ENCODE results near the gene PRM1.

PRM1 gene

GRCh38 chr16:11306381-11306780 lies 25.3 kb upstream of the PRM1 start:
- Mint-ChIP-seq H3K4me3 (no peak overlapping the region), H3K4me1 (peaks cover 13% of the 10 kb centered on the region), H3K27ac (no peak overlapping the region), H3K36me3 (ENCODE audit: low read depth) (no peaks in the 10 kb centered on the region), H3K27me3 (ENCODE audit: low read depth) (peaks cover 4% of the 10 kb centered on the region), H3K9me3 (no peaks in the 10 kb centered on the region)
- TF ChIP-seq CTCF (IDR thresholded peaks at IDR 0.05; ENCODE audit: unreplicated experiment in 3 of 3), result no peak

GRCh38 chr16:11303405-11304138 lies 22.4 kb upstream of the PRM1 start:
- peak overlapping the region; percentile 39 to 84 (median 66) for H3K27ac Mint-ChIP-seq
- peaks cover 13% of the 10 kb centered on the region for H3K4me1 Mint-ChIP-seq
- H3K4me3 Mint-ChIP-seq, result no peak overlapping the region
- no peaks in the 10 kb centered on the region for H3K36me3 Mint-ChIP-seq (ENCODE audit: low read depth)
- TF ChIP-seq CTCF (IDR thresholded peaks at IDR 0.05; ENCODE audit: unreplicated experiment in 3 of 3), result no peak
- no peaks in the 10 kb centered on the region for H3K9me3 Mint-ChIP-seq
- H3K27me3 Mint-ChIP-seq (ENCODE audit: low read depth), result peaks cover 4% of the 10 kb centered on the region

GRCh38 chr16:11302977-11303376 lies 21.8 kb upstream of the PRM1 start:
- H3K36me3 Mint-ChIP-seq (ENCODE audit: low read depth), result no peaks in the 10 kb centered on the region
- no peak overlapping the region for H3K4me3 Mint-ChIP-seq
- peak overlapping the region; percentile 39 to 84 (median 66) for H3K27ac Mint-ChIP-seq

GRCh38 chr16:11301645-11302501 lies 20.7 kb upstream of the PRM1 start:
- no peaks in the 10 kb centered on the region for H3K36me3 Mint-ChIP-seq (ENCODE audit: low read depth)
- peaks cover 17% of the 10 kb centered on the region for H3K4me1 Mint-ChIP-seq
- H3K4me3 Mint-ChIP-seq, result no peak overlapping the region
- H3K27me3 Mint-ChIP-seq (ENCODE audit: low read depth), result no peaks in the 10 kb centered on the region
- peak overlapping the region in 1 of 3 experiments; percentile 67 for H3K27ac Mint-ChIP-seq
- no peaks in the 10 kb centered on the region for H3K9me3 Mint-ChIP-seq
- no peak for TF ChIP-seq CTCF (IDR thresholded peaks at IDR 0.05; ENCODE audit: unreplicated experiment in 3 of 3)

More at GRCh38 chr16:11302977-11303376, 21.8 kb upstream of the PRM1 start:
- Mint-ChIP-seq H3K27me3 (ENCODE audit: low read depth) (peaks cover 2% of the 10 kb centered on the region), H3K4me1 (peaks cover 13% of the 10 kb centered on the region), H3K9me3 (no peaks in the 10 kb centered on the region)
- TF ChIP-seq CTCF (IDR thresholded peaks at IDR 0.05; ENCODE audit: unreplicated experiment in 3 of 3), result no peak

GRCh38 chr16:11300560-11300892 lies 19.4 kb upstream of the PRM1 start:
- no peak for TF ChIP-seq CTCF (IDR thresholded peaks at IDR 0.05; ENCODE audit: unreplicated experiment in 3 of 3)
- no peak overlapping the region for H3K4me3 Mint-ChIP-seq
- no peak overlapping the region for H3K27ac Mint-ChIP-seq
- no peaks in the 10 kb centered on the region for H3K9me3 Mint-ChIP-seq
- no peaks in the 10 kb centered on the region for H3K27me3 Mint-ChIP-seq (ENCODE audit: low read depth)
- peaks cover 24% of the 10 kb centered on the region for H3K4me1 Mint-ChIP-seq
- H3K36me3 Mint-ChIP-seq (ENCODE audit: low read depth), result no peaks in the 10 kb centered on the region
